Brain microvascular endothelial cell (primary cell): ENCODE measurements around the gene GPS2.

Experiments used
- DNase-seq: peaks from one replicate; pipeline ENCODE4 v3.0.0-alpha.2; 2020
- H3K27ac ChIP-seq: fragments of 250-450 bp; sonication (Bioruptor Pico); 2 replicates; pipeline ENCODE4 v1.5.1; 2020; ENCODE audit warnings: mild to moderate bottlenecking, moderate library complexity
- H3K27me3 ChIP-seq: fragments of 250-450 bp; sonication (Bioruptor Pico); replicated peaks from 2 replicates; pipeline ENCODE4 v1.5.1; 2020; ENCODE audit warnings: mild to moderate bottlenecking
- H3K36me3 ChIP-seq: fragments of 250-450 bp; sonication (Bioruptor Pico); replicated peaks from 2 replicates; pipeline ENCODE4 v1.5.1; 2020; ENCODE audit warnings: mild to moderate bottlenecking
- H3K4me3 ChIP-seq: 2 replicates; pipeline ENCODE4 v1.5.1; 2011; ENCODE audit warnings: low read depth, mild to moderate bottlenecking, control low read depth, low read length, moderate library complexity
- in situ Hi-C: cut with HindIII; loops from 2 replicates; pipeline ENCODE4 v1.10.0; 2017; ENCODE audit warnings: low sequenced_read_pairs, low pct_ligation_motif_present
- TF ChIP-seq, protein P1 (sequence below): IDR thresholded peaks from 2 replicates; pipeline ENCODE4 v1.5.1; 2011; ENCODE audit warnings: low read depth, mild to moderate bottlenecking, moderate library complexity, low read length, control low read depth, inconsistent platforms; ENCODE audit errors: missing control alignments

GPS2 gene, protein sequence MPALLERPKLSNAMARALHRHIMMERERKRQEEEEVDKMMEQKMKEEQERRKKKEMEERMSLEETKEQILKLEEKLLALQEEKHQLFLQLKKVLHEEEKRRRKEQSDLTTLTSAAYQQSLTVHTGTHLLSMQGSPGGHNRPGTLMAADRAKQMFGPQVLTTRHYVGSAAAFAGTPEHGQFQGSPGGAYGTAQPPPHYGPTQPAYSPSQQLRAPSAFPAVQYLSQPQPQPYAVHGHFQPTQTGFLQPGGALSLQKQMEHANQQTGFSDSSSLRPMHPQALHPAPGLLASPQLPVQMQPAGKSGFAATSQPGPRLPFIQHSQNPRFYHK

DNA sequence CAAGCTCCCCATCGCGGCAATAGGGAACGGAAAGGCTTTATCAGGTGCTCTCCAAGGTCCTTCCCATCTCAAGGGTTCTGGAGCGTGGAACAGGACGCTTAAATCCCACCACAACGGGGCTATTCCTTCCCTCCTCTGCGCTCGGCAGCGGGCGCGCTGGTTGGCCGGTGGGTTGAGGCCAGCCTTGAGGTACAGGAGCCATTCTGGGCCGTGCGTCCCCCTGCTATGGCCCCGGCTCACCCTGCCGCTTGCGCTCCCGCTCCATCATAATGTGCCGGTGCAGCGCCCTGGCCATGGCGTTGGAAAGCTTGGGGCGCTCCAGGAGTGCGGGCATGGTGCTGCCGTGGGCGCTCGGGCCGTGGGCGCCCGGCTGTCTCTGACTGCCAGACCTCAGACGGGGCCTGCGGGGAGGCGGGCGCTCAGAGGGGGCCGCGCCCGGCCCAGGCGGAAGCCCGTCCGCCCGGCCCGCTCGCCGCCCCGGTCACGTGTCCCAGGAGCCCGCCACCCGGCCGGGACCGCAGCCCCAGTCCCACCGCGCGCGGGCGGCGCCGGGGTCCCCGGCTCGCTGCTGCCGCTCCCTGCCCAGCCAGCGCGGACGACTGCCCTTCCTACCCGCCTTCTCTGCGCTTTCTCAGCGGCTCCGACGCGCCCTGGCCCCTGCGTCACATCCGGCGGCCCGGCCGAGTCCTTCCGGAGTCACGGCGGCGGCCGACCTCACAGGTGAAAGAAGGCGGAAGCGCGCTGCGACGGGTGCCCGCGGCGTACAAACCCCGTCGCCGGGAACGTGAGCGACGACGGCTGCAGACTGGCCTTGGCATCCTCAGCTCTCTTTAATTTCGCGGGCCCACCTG is at the start of gene GPS2:
GPS2 (minus strand) TSS at position 642 of the 851 bp plus-strand sequence; CDS start at position 334, 308 bp downstream.
- Histone ChIP-seq H3K4me3 (peak within 1 kb of the TSS; percentile 81), H3K27ac (peak within 1 kb of the TSS; percentile 78), H3K36me3 (peaks cover 59% of the 10 kb centered on the region), H3K27me3 (no peaks in the 10 kb centered on the region)
- in situ Hi-C loops = no loop called here
- DNase-seq = peak; percentile 59
- TF ChIP-seq, protein P1, sequence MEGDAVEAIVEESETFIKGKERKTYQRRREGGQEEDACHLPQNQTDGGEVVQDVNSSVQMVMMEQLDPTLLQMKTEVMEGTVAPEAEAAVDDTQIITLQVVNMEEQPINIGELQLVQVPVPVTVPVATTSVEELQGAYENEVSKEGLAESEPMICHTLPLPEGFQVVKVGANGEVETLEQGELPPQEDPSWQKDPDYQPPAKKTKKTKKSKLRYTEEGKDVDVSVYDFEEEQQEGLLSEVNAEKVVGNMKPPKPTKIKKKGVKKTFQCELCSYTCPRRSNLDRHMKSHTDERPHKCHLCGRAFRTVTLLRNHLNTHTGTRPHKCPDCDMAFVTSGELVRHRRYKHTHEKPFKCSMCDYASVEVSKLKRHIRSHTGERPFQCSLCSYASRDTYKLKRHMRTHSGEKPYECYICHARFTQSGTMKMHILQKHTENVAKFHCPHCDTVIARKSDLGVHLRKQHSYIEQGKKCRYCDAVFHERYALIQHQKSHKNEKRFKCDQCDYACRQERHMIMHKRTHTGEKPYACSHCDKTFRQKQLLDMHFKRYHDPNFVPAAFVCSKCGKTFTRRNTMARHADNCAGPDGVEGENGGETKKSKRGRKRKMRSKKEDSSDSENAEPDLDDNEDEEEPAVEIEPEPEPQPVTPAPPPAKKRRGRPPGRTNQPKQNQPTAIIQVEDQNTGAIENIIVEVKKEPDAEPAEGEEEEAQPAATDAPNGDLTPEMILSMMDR = no peak

DNA sequence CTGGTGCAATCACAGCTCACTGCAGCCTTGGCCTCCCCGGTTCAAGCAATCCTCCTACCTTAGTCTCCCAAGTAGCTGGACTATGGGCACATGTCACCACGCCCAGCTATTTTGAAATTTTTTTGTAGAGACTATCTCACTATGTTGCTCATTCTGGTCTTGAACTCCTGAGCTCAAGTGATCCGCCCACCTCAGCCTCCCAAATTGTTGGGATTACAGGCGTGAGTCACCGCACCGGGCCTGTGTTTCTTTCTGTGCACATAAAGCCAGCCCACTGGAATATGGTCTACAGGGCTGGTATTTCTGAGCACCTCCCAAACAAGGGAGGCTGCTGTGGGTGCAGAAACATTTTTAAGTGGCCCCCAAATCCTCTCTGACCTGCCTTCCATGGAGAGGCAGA is 48.2 kb upstream of the GPS2 start:
- peak; percentile 18 for DNase-seq
- Histone ChIP-seq H3K27me3 (no peaks in the 10 kb centered on the region), H3K36me3 (no peaks in the 10 kb centered on the region), H3K4me3 (no peak overlapping the region), H3K27ac (no peak overlapping the region)
- in situ Hi-C loops = no loop called here
- TF ChIP-seq, protein P1 = no peak

DNA sequence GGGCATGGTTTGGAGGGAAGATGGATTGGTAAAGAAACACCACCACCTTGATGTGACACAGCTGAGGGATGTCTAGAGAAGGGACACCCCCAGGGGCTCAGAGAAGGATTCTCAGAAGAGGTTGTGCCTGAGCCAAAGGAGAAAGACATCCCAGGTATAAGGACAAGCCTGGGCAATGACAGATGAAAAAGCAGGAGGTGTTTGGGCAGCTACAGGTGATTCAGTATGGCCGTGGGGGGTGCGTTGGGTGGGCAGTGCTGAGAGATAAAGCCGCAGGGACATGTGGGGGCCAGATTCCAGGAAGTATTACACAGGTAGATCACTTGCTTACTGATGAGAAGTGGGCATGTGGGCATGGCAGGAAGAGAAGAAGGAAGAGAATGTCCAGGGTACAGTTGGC is 46.7 kb upstream of the GPS2 start:
- no peak for DNase-seq
- TF ChIP-seq, protein P1 = no peak
- H3K36me3 ChIP-seq = no peaks in the 10 kb centered on the region
- in situ Hi-C loops = no loop called here
- no peak overlapping the region for H3K4me3 ChIP-seq
- no peak overlapping the region for H3K27ac ChIP-seq
- no peaks in the 10 kb centered on the region for H3K27me3 ChIP-seq

DNA sequence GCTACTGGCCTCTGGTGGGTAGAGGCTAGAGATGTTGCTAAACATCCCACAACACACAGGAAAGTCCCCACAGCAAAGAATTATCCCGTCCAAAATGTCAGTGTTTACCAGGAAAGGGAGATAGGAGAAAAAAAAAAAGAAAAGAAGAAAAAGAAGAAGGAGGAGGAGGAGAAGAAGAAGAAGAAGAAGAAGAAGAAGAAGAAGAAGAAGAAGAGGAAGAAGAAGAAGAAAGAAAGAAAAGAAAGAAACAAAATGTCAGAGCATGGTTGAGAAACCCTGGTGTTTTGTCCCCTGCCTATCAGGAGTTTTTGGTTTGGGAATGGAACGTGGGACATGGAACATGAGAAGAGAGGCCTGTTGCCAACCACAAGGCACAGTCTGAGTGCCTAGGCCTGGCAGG is 42.2 kb upstream of the GPS2 start:
- TF ChIP-seq, protein P1 = no peak
- no peaks in the 10 kb centered on the region for H3K36me3 ChIP-seq
- H3K27ac ChIP-seq = no peak overlapping the region
- H3K27me3 ChIP-seq = no peaks in the 10 kb centered on the region
- no peak for DNase-seq
- in situ Hi-C loops = no loop called here
- no peak overlapping the region for H3K4me3 ChIP-seq

DNA sequence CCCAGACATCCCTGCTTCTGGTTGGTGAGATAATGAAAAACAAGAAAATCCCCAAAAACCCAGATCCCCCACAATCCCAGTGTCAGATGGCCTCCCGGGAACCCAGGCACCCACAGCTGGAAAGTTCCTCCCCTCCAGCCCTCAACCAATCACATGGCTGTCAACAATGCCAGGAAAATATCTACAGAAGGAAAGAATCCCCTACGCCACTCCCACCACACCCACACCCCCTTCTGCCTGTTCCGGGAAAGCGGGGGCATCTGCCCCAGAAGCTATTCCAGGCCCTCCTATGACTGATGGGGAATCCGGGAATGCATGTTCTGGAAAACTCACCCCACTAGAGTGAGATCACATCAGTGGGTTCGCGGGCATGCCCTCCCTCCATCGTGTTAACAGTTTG is 41.6 kb upstream of the GPS2 start:
- in situ Hi-C loops = no loop called here
- DNase-seq = no peak
- TF ChIP-seq, protein P1 = no peak
- no peaks in the 10 kb centered on the region for H3K27me3 ChIP-seq
- no peak overlapping the region for H3K4me3 ChIP-seq
- H3K36me3 ChIP-seq = no peaks in the 10 kb centered on the region
- no peak overlapping the region for H3K27ac ChIP-seq
